ENCODE data around the gene MAP3K12. TPM values are rescaled to one million over a fixed set of nuclear protein-coding genes. Genes with fewer than 3 reads are reported as not detected.

Gene MAP3K12
- total and polyA plus RNA-seq, 10 of the 15 experiments (the other 5 are each of a cell fraction or from before 2014, with no cell fraction given), result 0.45 to 14.9 (median 6.9) TPM

- no peak for TF ChIP-seq ZNF687 (IDR thresholded peaks at IDR 0.05)
- TF ChIP-seq RFX5 (IDR thresholded peaks at IDR 0.05; ENCODE audit: low read depth, low read length), result no peak
These were observed 32.8 kb upstream of the MAP3K12 start (continued) for GRCh38 chr12:53532021-53532420.

- 95% methylated on average over 4 of the region's 4 CpGs for WGBS (ENCODE audit: insufficient coverage, insufficient replicate concordance, low lambda C conversion rate, missing lambda C conversion rate)
- SMC1A ChIA-PET (ENCODE audit: uncharacterized antibody, unreplicated experiment), result interaction anchor here (0.9 kb wide), 1 partner anchor 49 kb away, joined by 3 read pairs; no protein-coding TSS in a partner anchor
- DNase-seq (ENCODE audit: low read depth, low spot score) (no peak), FAIRE-seq (no peak), ATAC-seq (no peak)
- POLR2A ChIA-PET, result no interaction called here
- Histone ChIP-seq H3K4me1 (ENCODE audit: control insufficient read depth, insufficient read depth, low read length) (no peaks in the 10 kb centered on the region), H3K79me2 (ENCODE audit: control insufficient read depth, insufficient read depth, low read length) (no peaks in the 10 kb centered on the region), H3K36me3 (ENCODE audit: control insufficient read depth in 2 of 2, insufficient read depth in 2 of 2, low read length in 1 of 2) (peaks cover 6 to 21% of the 10 kb centered on the region in 2 experiments), H3K9me3 (replicated peaks; ENCODE audit: control insufficient read depth, insufficient read depth, low read length) (no peaks in the 10 kb centered on the region), H3K9ac (ENCODE audit: control insufficient read depth, insufficient read depth, low read length) (no peak overlapping the region), H3K4me3 (no peak overlapping the region), H2AFZ (ENCODE audit: control insufficient read depth, low read depth, low read length) (no peak overlapping the region), H4K20me1 (ENCODE audit: control insufficient read depth, insufficient read depth) (no peaks in the 10 kb centered on the region), H3K27ac (ENCODE audit: control insufficient read depth, insufficient read depth) (no peak overlapping the region), H3K4me2 (ENCODE audit: control insufficient read depth, insufficient read depth) (no peak overlapping the region), H3K27me3 (replicated peaks in 1 of 2; ENCODE audit: control insufficient read depth in 2 of 2, insufficient read depth in 2 of 2, low read length in 1 of 2) (no peaks in the 10 kb centered on the region)
- CTCF ChIA-PET, result interaction anchor here (0.7 to 0.9 kb wide), 2 partner anchors 12 to 24 kb away, joined by 3 to 4 read pairs; partner anchors contain the start of gene NPFF
- BruUV-seq (replicated peaks), result no TSS peak
- in situ Hi-C loops (cut with MboI) (no loop called here), intact Hi-C loops (cut with micrococcal nuclease; ENCODE audit: unreplicated experiment) (no loop called here)
- RAD21 ChIA-PET (ENCODE audit: unreplicated experiment), result no interaction called here
- TF ChIP-seq PRDM15 (CRISPR knock-in tag; IDR thresholded peaks at IDR 0.05) (no peak), CBX5 (IDR thresholded peaks at IDR 0.05; ENCODE audit: low read depth) (no peak), SP1 (IDR thresholded peaks at IDR 0.05; ENCODE audit: low read depth, low read length) (no peak), STAT3 (IDR thresholded peaks at IDR 0.05; ENCODE audit: low read depth, low read length) (no peak), ZNF384 (IDR thresholded peaks at IDR 0.05; ENCODE audit: borderline replicate concordance, low read depth, low read length) (no peak), SIX5 (IDR thresholded peaks at IDR 0.05; ENCODE audit: low read depth, low read length, severe bottlenecking) (no peak), RFX5 (IDR thresholded peaks at IDR 0.05; ENCODE audit: low read depth, low read length) (no peak), ZNF274 (IDR thresholded peaks at IDR 0.05; ENCODE audit: insufficient read depth, insufficient read length) (no peak), DPF2 (IDR thresholded peaks at IDR 0.05) (no peak), ZNF687 (IDR thresholded peaks at IDR 0.05) (no peak)
These were observed 31.7 kb upstream of the MAP3K12 start for GRCh38 chr12:53530920-53531319.
